GM19324 (cell line): Measurements from ENCODE around the gene KRT84.

Source experiments
- ATAC-seq: cut with Tn5 transposase; IDR thresholded peaks from one replicate; pipeline ENCODE4 v1.9.1; 2021; ENCODE audit warnings: mild to moderate bottlenecking, moderate library complexity; ENCODE audit not compliant: unreplicated experiment, low FRiP score

Gene KRT84

DNA sequence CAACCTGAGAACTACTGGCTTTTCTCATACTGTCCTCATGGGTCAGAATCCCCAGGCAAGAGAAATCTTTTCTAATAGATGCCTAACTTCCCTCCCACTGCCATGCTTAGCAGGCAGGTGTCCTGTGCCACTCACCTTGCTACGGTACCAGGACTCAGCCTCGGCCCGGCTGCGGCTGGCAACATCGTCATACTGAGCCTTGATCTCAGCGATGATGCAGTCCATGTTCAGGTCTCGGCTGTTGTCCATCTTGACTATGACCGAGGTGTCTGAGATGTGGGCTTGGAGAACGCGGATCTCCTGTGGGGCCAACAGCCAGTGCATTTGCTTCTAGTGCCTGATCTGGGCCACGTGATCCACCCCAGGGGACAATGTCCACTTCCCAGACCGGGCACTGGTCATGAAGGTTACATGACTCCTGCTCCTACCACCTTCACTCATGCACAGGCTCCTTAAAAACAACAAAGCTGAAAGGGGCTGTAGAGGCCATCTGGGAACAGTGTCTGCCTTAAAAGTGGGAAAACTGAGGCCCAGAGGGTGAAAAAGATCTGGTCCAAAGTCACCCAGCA, 22.3 kb downstream of the KRT84 start:
- ATAC-seq = no peak

GRCh38 chr12:52362118-52362726, 23.2 kb downstream of the KRT84 start:
- no peak for ATAC-seq

DNA sequence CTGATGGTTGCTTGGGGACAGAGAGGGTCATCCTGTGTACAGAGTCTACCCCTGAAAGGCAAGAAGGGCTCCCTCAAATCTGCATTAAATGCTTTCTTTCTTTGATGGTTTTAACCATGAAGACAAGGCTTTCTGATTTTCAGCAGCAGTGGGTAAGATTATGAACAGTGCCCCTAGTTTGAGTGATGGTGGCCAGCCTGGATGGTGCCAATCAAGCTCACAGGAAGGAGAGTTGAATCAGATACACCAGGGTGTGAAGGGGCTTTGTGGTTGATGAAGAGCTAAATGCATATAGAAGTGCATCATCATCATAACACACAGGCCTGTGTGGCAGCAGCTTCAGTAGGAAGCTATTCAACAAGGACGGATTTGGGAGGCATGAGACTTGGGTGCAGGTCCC, 23.9 kb downstream of the KRT84 start:
- ATAC-seq = no peak

DNA sequence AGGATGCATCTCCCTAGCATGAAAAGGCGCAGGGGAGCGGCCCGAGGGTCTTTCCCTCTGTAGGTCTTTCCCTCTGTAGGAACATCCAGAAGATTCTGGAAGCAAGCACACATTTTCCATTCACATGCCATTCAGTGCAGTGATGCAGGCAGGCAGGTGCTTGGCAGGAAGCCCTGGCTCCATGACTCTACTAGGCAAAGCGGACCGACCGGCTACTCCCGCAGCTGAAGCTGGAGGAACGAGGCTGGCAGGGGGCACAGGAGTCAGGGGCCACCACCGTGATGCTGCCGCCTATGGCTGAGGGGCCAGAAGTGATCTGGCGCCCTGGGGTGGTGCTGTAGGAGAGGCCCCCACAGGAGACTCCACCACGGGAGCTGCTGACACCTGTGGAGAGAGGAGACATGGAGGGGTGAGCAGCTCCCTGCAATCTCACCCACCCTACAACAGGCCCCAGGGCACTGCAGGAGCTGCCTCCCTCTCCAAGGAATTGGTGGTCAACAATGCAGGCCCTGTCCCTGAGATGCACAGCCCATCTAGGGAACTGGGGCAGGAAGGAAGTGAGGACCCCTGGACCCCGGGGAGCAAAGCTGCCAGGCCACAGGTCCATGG, 24.7 kb downstream of the KRT84 start:
- no peak for ATAC-seq

GRCh38 chr12:52360106-52360662, 25.3 kb downstream of the KRT84 start:
- ATAC-seq = no peak

DNA sequence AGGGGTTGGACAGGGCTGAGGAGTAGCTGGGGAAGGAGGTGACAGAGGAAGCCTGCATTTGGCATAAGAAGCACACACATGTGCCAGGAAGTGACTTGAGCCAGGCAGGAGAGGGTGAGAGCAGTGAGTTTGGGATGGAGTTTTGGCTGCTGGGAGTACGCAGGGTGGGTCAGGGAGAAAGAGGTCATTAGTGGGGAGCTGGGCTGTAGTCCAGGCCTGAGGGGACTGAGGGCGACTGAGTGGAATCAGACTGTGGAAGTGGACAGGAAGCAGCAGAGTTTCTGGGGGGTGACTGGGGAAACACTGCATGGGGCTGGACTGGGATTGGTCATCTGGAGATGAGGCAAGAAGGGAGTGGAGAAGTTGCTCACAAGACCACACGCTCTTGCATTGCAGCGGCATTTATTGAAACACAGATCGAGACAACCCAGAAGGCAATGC, 25.8 kb downstream of the KRT84 start:
- ATAC-seq = no peak

GRCh38 chr12:52358575-52359350, 26.7 kb downstream of the KRT84 start:
- ATAC-seq = peak; percentile 86

- no peak for ATAC-seq
Observed at GRCh38 chr12:52356762-52357580, 28.5 kb downstream of the KRT84 start.

DNA sequence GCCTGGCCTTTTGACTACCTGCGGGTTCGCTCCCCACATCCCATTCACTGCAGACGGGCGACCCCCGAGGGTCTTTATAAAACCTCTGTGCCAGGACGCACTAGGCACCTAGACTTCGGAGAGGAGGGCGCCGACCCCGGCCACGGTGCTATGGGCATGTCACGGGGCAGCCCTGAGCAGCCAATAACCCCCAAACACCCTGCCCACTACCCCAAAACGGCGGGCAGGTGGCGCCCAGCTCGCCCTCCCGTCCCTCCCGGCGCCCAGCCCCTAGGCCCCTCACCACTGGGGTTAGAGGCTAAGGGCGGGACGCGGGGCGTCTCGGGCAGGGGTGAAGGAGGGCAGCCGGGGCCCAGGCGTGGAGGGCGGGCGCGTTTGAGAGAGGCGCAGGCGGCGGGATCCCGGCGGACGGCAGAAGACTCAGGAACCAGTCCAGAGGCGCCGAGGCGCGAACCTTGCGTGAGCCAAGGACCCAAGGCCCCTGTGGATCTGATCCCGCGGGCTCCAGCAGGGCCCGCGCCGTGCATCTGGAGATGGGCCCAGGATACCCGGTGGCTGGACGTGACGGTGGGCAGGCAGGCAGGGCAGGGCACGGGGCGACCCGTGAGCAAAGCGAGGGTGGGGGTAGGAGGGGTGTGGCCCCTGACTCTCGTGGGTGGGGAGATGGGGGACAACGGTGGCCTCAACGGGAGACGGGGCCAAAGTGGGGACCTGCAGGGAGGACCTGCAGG, 29.3 kb downstream of the KRT84 start:
- no peak for ATAC-seq

- ATAC-seq = no peak
Observed at GRCh38 chr12:52355176-52355575, 30.3 kb downstream of the KRT84 start.

DNA sequence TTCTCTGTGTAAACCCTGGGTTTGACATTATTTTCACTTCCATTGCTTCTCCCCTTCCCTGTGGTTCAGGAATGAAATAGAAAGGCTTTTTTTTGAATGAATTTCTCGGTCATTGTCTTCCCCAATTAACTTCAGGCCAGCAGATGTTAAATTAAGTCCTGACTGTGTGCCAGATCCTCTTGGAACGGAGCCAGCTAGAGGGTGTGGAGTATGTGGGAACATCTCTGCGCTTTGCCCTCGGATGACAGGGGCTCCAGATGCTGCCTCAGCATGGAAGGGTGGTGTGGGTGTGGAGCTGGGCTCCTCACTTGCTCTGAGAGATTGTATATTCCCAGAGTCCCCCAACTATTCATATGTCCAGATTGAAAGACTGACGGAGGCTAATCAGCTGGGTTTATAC, 31.3 kb downstream of the KRT84 start:
- ATAC-seq = no peak

DNA sequence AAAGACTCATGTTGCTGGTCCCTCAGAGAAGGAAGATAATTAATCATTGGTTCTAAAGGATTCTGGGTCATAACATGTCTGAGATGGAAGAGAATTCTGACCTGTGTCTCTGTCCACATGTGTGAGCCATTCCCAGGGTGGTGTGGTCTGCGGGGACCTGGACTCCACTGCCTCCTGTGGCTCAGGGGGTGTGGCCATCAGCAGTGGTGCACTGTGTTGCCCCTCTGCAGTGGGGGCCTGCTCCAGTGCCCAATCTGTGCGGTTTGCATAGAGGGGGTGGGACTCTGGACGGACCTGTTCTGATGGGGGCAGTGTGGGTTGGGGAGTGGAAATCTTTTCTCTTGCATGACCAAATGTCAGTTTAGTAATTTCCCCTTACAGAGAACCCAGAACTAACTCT, 31.7 kb downstream of the KRT84 start:
- ATAC-seq = no peak

DNA sequence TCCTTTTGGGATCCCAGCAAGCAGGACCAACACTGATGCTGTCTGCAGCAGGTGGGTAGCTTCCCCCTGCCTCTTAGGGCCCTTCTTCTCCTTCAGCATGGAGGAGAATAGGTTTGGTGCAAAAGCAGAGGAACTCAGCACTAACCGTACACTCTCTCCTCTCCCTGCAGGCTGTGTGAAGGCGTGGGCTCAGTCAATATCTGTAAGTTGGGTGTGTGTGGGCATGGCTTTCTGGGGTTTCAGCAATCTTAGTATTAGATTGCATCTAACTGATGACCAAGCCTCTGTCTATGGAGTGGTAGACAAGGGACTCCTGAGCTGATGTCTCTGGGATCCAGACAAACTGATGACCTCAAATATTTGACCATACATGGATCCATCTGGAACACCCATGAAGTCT, 32.5 kb downstream of the KRT84 start:
- no peak for ATAC-seq

DNA sequence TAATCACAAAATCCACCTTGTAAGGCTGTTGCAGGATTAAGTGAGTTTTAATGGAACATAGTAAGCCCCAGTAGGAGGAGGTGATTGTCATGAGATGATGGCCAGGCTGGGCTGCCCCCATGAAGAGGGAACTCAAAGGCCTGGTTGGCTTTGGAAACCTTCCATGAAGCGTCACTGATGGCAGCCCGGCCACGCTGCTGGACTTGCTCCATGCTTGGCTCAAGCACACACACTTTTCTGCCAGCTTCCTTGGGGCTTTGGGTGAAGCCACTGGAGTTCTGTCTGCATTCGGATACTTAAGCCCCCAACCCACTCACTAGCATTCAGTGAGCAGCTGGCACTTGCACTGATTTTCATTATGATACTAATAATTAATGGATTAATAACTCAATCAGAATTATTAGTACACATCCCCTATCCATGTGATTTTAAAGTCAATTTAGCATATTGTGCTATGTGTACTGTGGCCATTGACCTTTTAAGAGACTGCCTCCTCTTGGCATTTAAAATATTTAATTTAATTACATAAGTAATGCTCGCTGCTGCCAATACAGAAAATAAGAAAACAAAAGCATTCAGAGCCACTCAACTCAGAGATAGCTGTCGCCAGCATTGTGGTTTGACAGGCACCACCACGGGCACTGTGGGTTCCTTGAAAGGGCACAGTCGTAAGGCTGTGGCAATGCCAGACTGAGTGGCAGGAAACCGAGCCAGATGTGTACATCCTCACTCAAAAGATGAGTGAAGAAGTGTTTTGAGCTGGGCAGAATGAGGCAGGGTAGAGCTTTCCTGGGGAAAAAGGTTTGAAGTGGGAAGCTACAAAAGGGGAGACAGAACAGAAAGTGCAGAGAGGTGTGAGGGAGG, 34.0 kb downstream of the KRT84 start:
- no peak for ATAC-seq

GRCh38 chr12:52350786-52351185, 34.7 kb downstream of the KRT84 start:
- ATAC-seq = no peak

DNA sequence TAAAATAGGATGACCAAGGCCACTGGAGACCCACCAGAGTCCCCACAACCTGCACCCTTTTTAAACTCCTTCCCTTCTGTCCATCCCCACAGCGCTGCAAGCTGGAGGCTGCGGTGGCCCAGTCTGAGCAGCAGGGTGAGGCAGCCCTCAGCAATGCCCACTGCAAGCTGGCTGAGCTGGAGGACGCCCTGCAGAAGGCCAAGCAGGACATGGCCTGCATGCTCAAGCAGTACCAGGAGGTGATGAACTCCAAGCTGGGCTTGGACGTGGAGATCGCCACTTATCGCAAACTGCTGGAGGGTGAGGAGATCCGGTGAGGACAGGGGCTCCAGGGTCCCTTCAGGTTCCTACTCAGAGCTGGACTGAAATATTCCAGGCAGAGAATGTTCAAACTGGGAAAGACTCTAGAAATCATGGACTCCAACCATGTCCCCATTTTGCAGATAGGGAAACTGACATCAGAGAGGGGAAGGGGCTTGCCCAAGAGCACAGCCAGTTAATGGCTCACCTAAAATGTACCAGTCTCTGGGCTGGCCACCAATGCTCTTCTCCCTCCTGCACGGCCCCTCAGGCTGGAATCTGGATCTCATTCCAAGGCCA, 35.3 kb downstream of the KRT84 start:
- no peak for ATAC-seq

- ATAC-seq = no peak
Observed at GRCh38 chr12:52349196-52349595, 36.3 kb downstream of the KRT84 start.
